ENCODE results near the gene NRG2.

Gene NRG2

GRCh38 chr5:139831624-139832023 lies 211.5 kb downstream of the NRG2 start:
- no peak for DNase-seq

- DNase-seq = no peak
Measured at GRCh38 chr5:139829471-139829870, 213.6 kb downstream of the NRG2 start.

GRCh38 chr5:139828207-139828895 lies 214.7 kb downstream of the NRG2 start:
- no peak for DNase-seq

- DNase-seq = no peak
Measured at GRCh38 chr5:139825690-139826089, 217.4 kb downstream of the NRG2 start.

GRCh38 chr5:139823757-139824355 lies 219.2 kb downstream of the NRG2 start:
- DNase-seq = no peak

- DNase-seq = no peak
Measured at GRCh38 chr5:139822553-139823425, 220.3 kb downstream of the NRG2 start.

- DNase-seq = no peak
Measured at GRCh38 chr5:139821806-139822552, 221.1 kb downstream of the NRG2 start.

GRCh38 chr5:139820606-139821005 lies 222.5 kb downstream of the NRG2 start:
- DNase-seq = no peak

GRCh38 chr5:139820130-139820529 lies 223.0 kb downstream of the NRG2 start:
- DNase-seq = no peak

- DNase-seq = no peak
Measured at GRCh38 chr5:139817970-139818369, 225.1 kb downstream of the NRG2 start.

- no peak for DNase-seq
Measured at GRCh38 chr5:139817362-139817761, 225.7 kb downstream of the NRG2 start.

- DNase-seq = no peak
Measured at GRCh38 chr5:139816566-139816965, 226.5 kb downstream of the NRG2 start.

GRCh38 chr5:139814704-139815280 lies 228.3 kb downstream of the NRG2 start:
- no peak for DNase-seq

- no peak for DNase-seq
Measured at GRCh38 chr5:139814191-139814601, 228.9 kb downstream of the NRG2 start.

- no peak for DNase-seq
Measured at GRCh38 chr5:139812836-139813805, 230.0 kb downstream of the NRG2 start.

- DNase-seq = no peak
Measured at GRCh38 chr5:139812323-139812722, 230.8 kb downstream of the NRG2 start.

- no peak for DNase-seq
Measured at GRCh38 chr5:139811274-139811607, 231.9 kb downstream of the NRG2 start.

GRCh38 chr5:139810341-139811273 lies 232.5 kb downstream of the NRG2 start:
- DNase-seq = no peak

GRCh38 chr5:139809331-139809810 lies 233.7 kb downstream of the NRG2 start:
- no peak for DNase-seq
